Measurements from ENCODE around the gene PPP1R16B. TPM values are rescaled to one million over a fixed set of nuclear protein-coding genes. Genes with fewer than 3 reads are reported as not detected.

Gene PPP1R16B
- total RNA-seq, 1 donor: 72.4 TPM

DNA sequence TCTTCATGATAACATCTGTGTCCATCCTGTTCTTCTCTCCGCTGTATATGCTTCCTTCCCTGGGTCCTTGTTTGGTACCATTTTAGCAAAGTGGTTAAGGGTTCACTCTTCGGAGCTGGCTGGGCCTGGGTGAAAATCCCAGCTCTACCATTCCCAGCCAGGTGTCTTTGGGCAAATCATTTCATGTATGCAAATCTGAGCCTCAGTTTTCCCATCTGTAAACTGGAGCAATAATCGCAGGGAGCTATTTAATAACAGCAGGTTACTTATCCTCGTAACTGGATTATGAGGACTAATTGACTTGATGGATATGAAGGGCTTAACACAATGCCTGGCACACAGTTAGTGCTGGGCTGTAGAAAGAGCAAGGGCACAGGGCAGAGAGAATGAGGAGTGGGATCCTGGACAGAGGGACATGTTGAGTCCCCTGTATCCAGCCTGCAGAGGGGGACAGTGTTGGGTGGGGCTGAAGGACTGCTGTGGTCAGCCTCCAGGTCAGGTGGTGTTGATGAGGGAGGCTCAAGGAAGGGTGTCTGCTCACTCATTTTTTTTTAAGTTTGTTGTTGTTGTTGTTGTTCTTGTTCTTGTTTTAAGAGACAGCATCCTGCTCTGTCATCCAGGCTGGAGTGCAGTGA is 76.4 kb downstream of the PPP1R16B start:
- Histone ChIP-seq H3K9me3 (ENCODE audit: low read depth, low read length) (no peaks in the 10 kb centered on the region), H3K27me3 (ENCODE audit: insufficient read depth, low read length) (no peaks in the 10 kb centered on the region), H3K4me3 (ENCODE audit: low read length) (no peak overlapping the region), H3K4me1 (ENCODE audit: insufficient read depth, low read length) (peaks cover 60% of the 10 kb centered on the region)

DNA sequence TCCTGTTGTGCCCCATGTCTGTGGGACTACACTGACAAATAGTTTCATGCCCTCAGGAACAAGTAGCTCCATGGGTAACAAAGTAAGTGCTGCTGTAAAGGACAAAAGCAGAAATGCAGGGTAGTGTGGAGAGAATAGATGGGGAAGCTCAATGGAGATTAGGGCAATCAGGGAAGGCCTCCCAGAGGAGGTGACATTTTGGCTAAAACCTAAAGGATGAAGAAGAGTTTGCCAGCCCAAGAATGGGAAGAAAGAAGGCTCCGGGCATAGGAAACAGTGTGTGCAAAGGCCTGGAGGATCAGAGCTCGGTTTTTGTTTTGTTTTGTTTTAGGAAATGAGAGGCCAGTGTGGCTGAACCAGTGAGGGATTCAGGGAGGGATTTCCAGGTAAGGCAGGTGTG is 77.1 kb downstream of the PPP1R16B start:
- Histone ChIP-seq H3K4me1 (ENCODE audit: insufficient read depth, low read length) (peaks cover 55% of the 10 kb centered on the region), H3K9me3 (ENCODE audit: low read depth, low read length) (no peaks in the 10 kb centered on the region), H3K27me3 (ENCODE audit: insufficient read depth, low read length) (no peaks in the 10 kb centered on the region), H3K4me3 (ENCODE audit: low read length) (no peak overlapping the region)

GRCh38 chr20:38883081-38883980 is 77.8 kb downstream of the PPP1R16B start:
- Histone ChIP-seq H3K27me3 (ENCODE audit: insufficient read depth, low read length) (no peaks in the 10 kb centered on the region), H3K4me1 (ENCODE audit: insufficient read depth, low read length) (peaks cover 53% of the 10 kb centered on the region)

DNA sequence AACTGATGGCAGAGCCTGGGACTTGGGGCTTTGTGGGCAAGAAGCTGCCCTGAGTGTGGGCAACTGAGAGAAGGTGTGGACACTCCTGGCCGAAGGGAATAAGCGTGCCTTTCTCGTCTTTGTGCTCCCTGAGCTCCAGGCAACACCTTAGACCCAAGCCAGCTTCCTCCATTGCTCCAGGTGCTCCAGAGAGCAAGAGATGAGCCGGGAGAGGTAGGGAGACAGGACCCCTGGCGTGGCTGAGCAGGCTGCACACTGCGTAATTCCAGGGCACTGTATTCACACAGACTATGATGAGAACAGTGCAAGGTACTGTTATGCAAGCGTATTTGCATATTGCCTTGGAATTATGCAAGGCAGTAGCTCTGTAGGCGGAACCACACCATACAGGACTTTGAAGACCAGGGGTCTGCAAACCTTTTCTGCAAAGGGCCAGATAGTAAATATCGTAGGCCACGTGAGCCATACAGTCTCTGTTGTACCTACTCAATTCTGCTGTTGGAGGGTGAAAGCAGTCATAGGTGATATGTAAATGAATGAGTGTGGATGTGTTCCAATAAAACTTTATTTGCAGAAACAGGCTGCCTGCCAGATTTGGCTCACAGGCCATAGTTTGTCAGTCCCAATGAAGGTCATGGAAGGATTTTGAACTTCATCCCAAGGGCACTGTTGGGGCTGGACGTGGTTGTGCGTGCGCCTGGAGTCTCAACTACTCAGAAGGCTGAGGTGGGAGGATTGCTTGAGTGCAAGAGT is 78.7 kb downstream of the PPP1R16B start:
- H3K27me3 ChIP-seq (ENCODE audit: insufficient read depth, low read length): no peaks in the 10 kb centered on the region
- H3K4me1 ChIP-seq (ENCODE audit: insufficient read depth, low read length): peaks cover 47% of the 10 kb centered on the region
- no peak overlapping the region for H3K4me3 ChIP-seq (ENCODE audit: low read length)
- no peaks in the 10 kb centered on the region for H3K9me3 ChIP-seq (ENCODE audit: low read depth, low read length)

More at GRCh38 chr20:38883081-38883980, 77.8 kb downstream of the PPP1R16B start:
- Histone ChIP-seq H3K4me3 (ENCODE audit: low read length) (no peak overlapping the region), H3K9me3 (ENCODE audit: low read depth, low read length) (no peaks in the 10 kb centered on the region)

- H3K27me3 ChIP-seq (ENCODE audit: insufficient read depth, low read length): no peaks in the 10 kb centered on the region
- no peak overlapping the region for H3K4me3 ChIP-seq (ENCODE audit: low read length)
- H3K9me3 ChIP-seq (ENCODE audit: low read depth, low read length): no peaks in the 10 kb centered on the region
- peaks cover 38% of the 10 kb centered on the region for H3K4me1 ChIP-seq (ENCODE audit: insufficient read depth, low read length)
Observed at GRCh38 chr20:38885357-38885756, 79.9 kb downstream of the PPP1R16B start.

DNA sequence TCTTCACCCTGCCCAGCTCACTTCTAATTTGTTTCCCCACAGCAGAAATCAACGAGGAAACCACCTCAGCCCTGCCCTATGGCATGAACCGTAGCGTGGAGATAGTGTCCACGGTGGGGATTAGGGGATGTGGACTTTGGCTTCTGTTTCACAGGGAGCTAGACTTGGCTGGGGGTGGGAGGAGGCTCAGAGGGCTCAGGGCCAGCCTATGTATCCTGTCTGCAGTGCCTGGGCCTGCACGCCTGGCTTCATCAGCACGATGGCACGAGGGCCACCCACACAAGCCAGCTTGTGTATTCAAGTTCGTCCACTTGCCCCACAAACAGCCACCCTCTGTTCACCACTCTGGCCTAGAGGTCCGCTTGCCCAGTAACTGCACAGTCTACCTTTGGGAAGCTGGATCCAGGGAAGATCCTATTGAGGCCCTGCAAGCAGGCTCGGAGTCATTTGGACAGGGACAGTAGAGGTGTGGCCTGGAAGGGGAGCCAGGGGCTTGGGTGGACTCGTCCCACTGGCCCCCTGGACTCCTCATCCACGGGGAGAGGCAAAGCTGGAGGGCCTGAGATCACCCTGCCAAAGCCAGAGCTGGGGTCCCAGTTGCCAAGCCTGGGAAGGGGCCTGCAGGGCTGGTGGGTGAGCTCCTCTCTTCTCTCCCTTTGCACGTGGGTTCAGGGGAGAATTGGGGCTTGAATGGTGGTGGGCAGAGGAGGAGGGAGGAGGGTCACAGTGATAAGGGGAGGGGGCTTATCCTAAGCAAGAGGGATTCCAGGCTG is 82.7 kb downstream of the PPP1R16B start:
- Histone ChIP-seq H3K4me1 (ENCODE audit: insufficient read depth, low read length) (peaks cover 32% of the 10 kb centered on the region), H3K27me3 (ENCODE audit: insufficient read depth, low read length) (no peaks in the 10 kb centered on the region), H3K9me3 (ENCODE audit: low read depth, low read length) (no peaks in the 10 kb centered on the region), H3K4me3 (ENCODE audit: low read length) (no peak overlapping the region)

- Histone ChIP-seq H3K4me1 (ENCODE audit: insufficient read depth, low read length) (peaks cover 31% of the 10 kb centered on the region), H3K9me3 (ENCODE audit: low read depth, low read length) (no peaks in the 10 kb centered on the region), H3K4me3 (ENCODE audit: low read length) (no peak overlapping the region), H3K27me3 (ENCODE audit: insufficient read depth, low read length) (no peaks in the 10 kb centered on the region)
Observed at GRCh38 chr20:38889050-38889449, 83.6 kb downstream of the PPP1R16B start.

DNA sequence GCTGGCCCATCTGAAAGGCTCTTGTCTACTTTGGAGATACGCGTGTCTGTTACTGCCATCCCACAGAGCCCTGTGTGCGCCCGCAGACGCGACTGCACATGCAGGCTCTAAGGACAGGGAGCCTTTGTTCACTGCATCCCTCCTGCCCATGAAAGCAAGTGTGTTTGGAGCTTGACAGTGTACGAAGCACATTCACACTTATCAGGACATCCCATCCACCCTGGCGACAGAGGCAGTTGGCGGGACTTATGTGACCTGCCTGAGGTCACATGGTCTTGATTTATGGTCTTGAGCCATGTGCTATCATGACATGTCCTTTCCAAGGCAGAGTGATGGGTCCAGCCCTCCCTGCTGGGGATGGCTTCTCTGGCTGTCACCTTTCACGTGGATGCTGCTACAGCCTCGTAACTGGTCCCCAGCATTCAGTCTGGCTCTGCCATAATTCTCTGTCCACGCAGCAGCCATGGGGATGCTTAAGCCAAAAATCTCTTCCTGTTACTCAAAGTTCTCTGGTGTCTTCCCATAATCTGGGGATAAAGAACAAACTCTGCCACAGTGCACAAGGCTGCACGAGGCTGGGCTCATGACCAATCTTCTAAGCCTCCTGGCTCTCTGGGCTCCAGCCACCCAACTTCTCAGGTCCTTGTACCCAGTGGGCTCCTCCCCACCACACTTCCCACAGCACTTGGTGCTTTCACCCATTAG is 84.4 kb downstream of the PPP1R16B start:
- Histone ChIP-seq H3K9me3 (ENCODE audit: low read depth, low read length) (no peaks in the 10 kb centered on the region), H3K4me1 (ENCODE audit: insufficient read depth, low read length) (peaks cover 25% of the 10 kb centered on the region), H3K4me3 (ENCODE audit: low read length) (no peak overlapping the region), H3K27me3 (ENCODE audit: insufficient read depth, low read length) (no peaks in the 10 kb centered on the region)

DNA sequence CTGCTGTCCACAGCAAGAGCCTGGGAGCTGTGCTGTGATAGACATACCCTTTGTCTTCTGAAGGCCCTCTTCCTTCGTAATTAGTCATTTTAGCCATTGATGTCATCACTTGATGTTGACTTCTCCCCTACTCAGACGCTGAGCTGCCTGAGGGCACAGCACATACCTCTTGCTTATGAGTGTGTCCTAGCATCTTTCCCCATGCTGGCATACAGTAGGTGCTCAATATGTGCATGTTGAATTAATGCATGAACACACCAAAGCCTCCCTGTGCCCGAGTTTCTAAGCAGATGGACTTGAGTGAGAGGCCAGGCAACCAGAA is 85.0 kb downstream of the PPP1R16B start:
- Histone ChIP-seq H3K4me1 (ENCODE audit: insufficient read depth, low read length) (peaks cover 25% of the 10 kb centered on the region), H3K4me3 (ENCODE audit: low read length) (no peak overlapping the region), H3K9me3 (ENCODE audit: low read depth, low read length) (no peaks in the 10 kb centered on the region), H3K27me3 (ENCODE audit: insufficient read depth, low read length) (no peaks in the 10 kb centered on the region)

DNA sequence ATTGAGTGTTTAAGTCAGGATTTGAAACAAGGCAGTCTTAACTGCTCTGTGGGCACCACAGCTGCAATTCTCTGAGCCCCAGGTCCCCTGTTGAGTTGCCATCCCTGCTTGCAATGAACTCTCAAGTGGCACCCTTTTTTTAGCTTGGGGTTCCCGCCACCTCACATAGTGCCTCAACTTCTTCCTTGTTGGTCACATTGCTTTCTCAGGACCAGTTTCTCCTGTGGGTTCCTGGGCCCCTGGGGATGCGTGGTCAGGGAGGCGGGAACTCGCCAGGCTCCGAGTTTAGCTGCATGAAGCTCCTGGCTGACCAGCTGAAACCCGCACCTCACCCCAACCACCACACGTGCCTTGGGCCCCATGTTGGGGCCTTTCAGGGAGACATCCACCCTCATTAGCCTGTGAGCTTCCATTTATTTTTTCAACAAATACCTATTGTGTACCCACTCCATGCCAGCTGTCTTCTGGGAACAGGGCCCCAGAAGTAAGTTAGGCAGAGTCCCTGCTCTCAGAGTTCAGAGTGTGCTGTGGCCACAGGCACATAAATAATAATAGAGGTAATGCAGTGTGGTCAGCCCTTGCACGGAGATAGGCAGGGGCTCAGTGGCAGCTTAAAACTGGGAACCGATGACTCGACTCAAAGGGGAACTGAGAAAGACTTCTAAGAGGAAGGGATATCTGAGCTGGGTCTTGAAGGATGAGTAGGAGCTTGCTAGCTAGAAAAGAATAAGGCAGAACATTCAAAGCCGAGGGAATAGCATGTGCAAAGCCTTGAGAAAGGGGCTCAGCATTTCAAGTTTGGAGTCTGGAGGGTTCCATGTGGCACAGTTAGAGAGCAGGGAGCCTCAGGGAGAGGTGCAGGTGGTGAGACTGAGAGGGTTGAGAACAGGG is 86.8 kb downstream of the PPP1R16B start:
- H3K9me3 ChIP-seq (ENCODE audit: low read depth, low read length): no peaks in the 10 kb centered on the region
- peaks cover 25% of the 10 kb centered on the region for H3K4me1 ChIP-seq (ENCODE audit: insufficient read depth, low read length)
- H3K27me3 ChIP-seq (ENCODE audit: insufficient read depth, low read length): no peaks in the 10 kb centered on the region
- H3K4me3 ChIP-seq (ENCODE audit: low read length): no peak overlapping the region

- no peaks in the 10 kb centered on the region for H3K9me3 ChIP-seq (ENCODE audit: low read depth, low read length)
- no peak overlapping the region for H3K4me3 ChIP-seq (ENCODE audit: low read length)
- peaks cover 25% of the 10 kb centered on the region for H3K4me1 ChIP-seq (ENCODE audit: insufficient read depth, low read length)
- H3K27me3 ChIP-seq (ENCODE audit: insufficient read depth, low read length): no peaks in the 10 kb centered on the region
Observed at GRCh38 chr20:38893056-38893564, 87.6 kb downstream of the PPP1R16B start.

DNA sequence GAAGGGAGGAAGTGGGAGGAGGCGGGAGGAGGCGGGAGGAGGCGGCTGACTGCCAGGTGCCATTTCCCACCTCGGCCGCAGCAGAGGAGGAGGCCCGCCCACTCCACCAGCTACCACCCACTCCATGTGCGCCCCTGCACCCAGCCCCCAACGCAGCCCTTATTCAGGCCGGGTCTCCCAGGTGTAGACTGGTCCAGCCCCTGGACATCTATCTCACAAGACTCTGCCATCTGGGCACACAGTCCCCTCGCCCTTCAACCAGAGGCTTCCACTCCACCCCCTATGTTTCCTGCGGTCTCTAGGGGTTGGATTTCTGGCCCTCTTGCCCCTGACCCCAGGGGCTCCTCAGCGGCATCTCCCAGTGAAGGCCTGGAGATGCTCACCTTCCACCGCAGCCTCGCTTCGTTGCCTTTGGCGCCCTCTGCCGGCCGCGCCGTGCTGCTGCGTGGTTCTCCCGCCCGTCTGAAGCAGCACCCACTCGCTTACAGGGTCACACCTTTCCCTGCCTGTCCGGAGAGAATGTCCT is 88.1 kb downstream of the PPP1R16B start:
- Histone ChIP-seq H3K4me1 (ENCODE audit: insufficient read depth, low read length) (peaks cover 25% of the 10 kb centered on the region), H3K4me3 (ENCODE audit: low read length) (no peak overlapping the region), H3K27me3 (ENCODE audit: insufficient read depth, low read length) (no peaks in the 10 kb centered on the region), H3K9me3 (ENCODE audit: low read depth, low read length) (no peaks in the 10 kb centered on the region)
